GM12878 (cell line): Measurements from ENCODE around the gene UBE3D. TPM values are rescaled to one million over a fixed set of nuclear protein-coding genes. Genes with fewer than 3 reads are reported as not detected.

Experiments used
- CBX5 ChIP-seq: sonication (generic); IDR thresholded peaks from 2 replicates; pipeline ENCODE4 v1.6.1; 2016; ENCODE audit warnings: low read depth, moderate library complexity, mild to moderate bottlenecking, inconsistent platforms
- CREB1 ChIP-seq: IDR thresholded peaks from 2 replicates; pipeline ENCODE4 v1.6.1; 2012; ENCODE audit warnings: low read depth, mild to moderate bottlenecking, inconsistent platforms
- E2F8 ChIP-seq: fragments of 450-650 bp; IDR thresholded peaks from 2 replicates; pipeline ENCODE4 v1.6.1; 2018; ENCODE audit warnings: mild to moderate bottlenecking, low read depth, moderate library complexity; ENCODE audit not compliant: partially characterized antibody
- ESRRA ChIP-seq: IDR thresholded peaks from 2 replicates; pipeline ENCODE4 v1.6.1; 2012; ENCODE audit warnings: mild to moderate bottlenecking, low read length, improper control_type of control experiment
- HSF1 ChIP-seq: fragments of 150-350 bp; IDR thresholded peaks from 2 replicates; pipeline ENCODE4 v1.6.1; 2014; ENCODE audit warnings: mild to moderate bottlenecking, low read depth, low read length
- IRF4 ChIP-seq: IDR thresholded peaks from 2 replicates; pipeline ENCODE4 v1.6.1; 2011; ENCODE audit warnings: low read depth, low read length
- KAT2A ChIP-seq: conservative IDR thresholded peaks from 2 replicates; pipeline ENCODE4 v1.6.1; 2011; ENCODE audit warnings: low read depth, low read length; ENCODE audit not compliant: control insufficient read depth
- NR2C1 ChIP-seq: fragments of 450-650 bp; IDR thresholded peaks from 2 replicates; pipeline ENCODE4 v1.6.1; 2017; ENCODE audit warnings: antibody characterized with exemption, mild to moderate bottlenecking, moderate library complexity
- NRF1 ChIP-seq: conservative IDR thresholded peaks from 2 replicates; pipeline ENCODE4 v1.6.1; 2011; ENCODE audit warnings: mild to moderate bottlenecking, low read depth, low read length, improper control_type of control experiment
- PRDM15 ChIP-seq: fragments of 450-650 bp; formaldehyde crosslinking; IDR thresholded peaks from 2 replicates; pipeline ENCODE4 v1.4.0; 2020; ENCODE audit warnings: mild to moderate bottlenecking, moderate library complexity
- SMAD1 ChIP-seq: fragments of 450-650 bp; IDR thresholded peaks from 2 replicates; pipeline ENCODE4 v1.6.1; 2018; ENCODE audit warnings: mild to moderate bottlenecking, low read depth; ENCODE audit not compliant: partially characterized antibody
- USF1 ChIP-seq: IDR thresholded peaks from 2 replicates; pipeline ENCODE4 v1.6.1; 2011; ENCODE audit warnings: borderline replicate concordance, low read depth, mild to moderate bottlenecking, moderate library complexity, mixed read lengths, low read length; ENCODE audit not compliant: insufficient read depth; ENCODE audit errors: extremely low read length
- ZBTB4 ChIP-seq: fragments of 450-650 bp; formaldehyde crosslinking; IDR thresholded peaks from 2 replicates; pipeline ENCODE4 v1.4.0; 2022; ENCODE audit warnings: mild to moderate bottlenecking, moderate library complexity
- ZNF24 ChIP-seq: fragments of 450-650 bp; IDR thresholded peaks from 2 replicates; pipeline ENCODE4 v1.6.1; 2017; ENCODE audit warnings: antibody characterized with exemption, mild to moderate bottlenecking
- ZNF384 ChIP-seq: IDR thresholded peaks from 2 replicates; pipeline ENCODE4 v1.6.1; 2012; ENCODE audit warnings: low read depth, mild to moderate bottlenecking, low read length, improper control_type of control experiment, borderline replicate concordance
- polyA plus RNA-seq, 11 experiments: library from polyadenylated mRNA; depleted of rRNA in 4 of 11; unstranded in 6 of 11; stranded (reverse) in 5 of 11; fragments of >200 nt; fragmentation: Nextera tagmentation in 4 of 11; fragmentation: Illumina TruSeq in 1 of 11; extraction: Ambion mirVana in 4 of 11; extraction: Trizol in 1 of 11; gene quantifications; 1 replicate in 1 of 11; 2 replicates in 10 of 11; pipeline versions ENCODE4 v1.2.1 to v1.2.3, GENCODE V29; 2011 to 2016; ENCODE audit warnings: inconsistent platforms in 2 of 11, missing spikeins in 2 of 11, low read depth in 1 of 11
- total RNA-seq, 4 experiments: library from RNA; depleted of rRNA in 3 of 4; stranded (reverse); fragments of >200 nt in 3 of 4; fragmentation: Illumina TruSeq in 1 of 4; extraction: Trizol in 1 of 4; gene quantifications; 2 replicates each; pipeline versions ENCODE4 v1.2.1 to v1.2.3, GENCODE V29; 2013 to 2021

UBE3D gene
- total and polyA plus RNA-seq, 10 of the 15 experiments (the other 5 are each of a cell fraction or from before 2014, with no cell fraction given) = 4.3 to 9.0 (median 7.5) TPM

GRCh38 chr6:83067448-83068439 lies 2.1 kb upstream of the UBE3D start, which contains the start of gene DOP1A (continued):
- TF ChIP-seq NRF1 (peak; percentile 22; the same call in 1 of the 2 replicates), ZBTB4 (no peak), PRDM15 (CRISPR knock-in tag) (no peak), IRF4 (peak; percentile 51; the same call in 1 of the 2 replicates), NR2C1 (no peak), CBX5 (peak; percentile 80; the same call in 1 of the 2 replicates), ESRRA (no peak), USF1 (no peak), SMAD1 (no peak), ZNF24 (no peak), ZNF384 (no peak), HSF1 (no peak), KAT2A (no peak), E2F8 (no peak), CREB1 (peak; percentile 80)
